Liver (tissue), 9 donors: ENCODE data around the gene SCAF1. TPM values are rescaled to one million over a fixed set of nuclear protein-coding genes. Genes with fewer than 3 reads are reported as not detected.

ENCODE experiments used
- DNase-seq: peaks from one replicate; pipeline ENCODE4 v3.0.0-alpha.2; 2017; ENCODE audit warnings: low spot score
- H3K27ac ChIP-seq, 2 donors: one replicate each; pipeline ENCODE4 v1.7.0; 2013; ENCODE audit warnings: inconsistent platforms in 2 of 2, low read length in 2 of 2, control low read depth in 1 of 2, low read depth in 1 of 2, mild to moderate bottlenecking in 1 of 2
- H3K27me3 ChIP-seq, 4 donors: one replicate each; pipeline versions ENCODE4 v1.6.1 to v1.7.0; 2013; ENCODE audit warnings: low read length in 3 of 4, inconsistent platforms in 1 of 4, mild to moderate bottlenecking in 1 of 4, moderate library complexity in 1 of 4; ENCODE audit not compliant: control insufficient read depth in 4 of 4, insufficient read depth in 4 of 4
- H3K36me3 ChIP-seq, 4 donors: one replicate each; pipeline versions ENCODE4 v1.6.1 to v1.7.0; 2013; ENCODE audit warnings: low read length in 3 of 4, mild to moderate bottlenecking in 3 of 4, low read depth in 1 of 4, moderate library complexity in 1 of 4; ENCODE audit not compliant: control insufficient read depth in 4 of 4, insufficient read depth in 3 of 4
- H3K4me1 ChIP-seq, 4 donors: one replicate each; pipeline versions ENCODE4 v1.6.1 to v1.7.0; 2013; ENCODE audit warnings: low read length in 3 of 4, mild to moderate bottlenecking in 3 of 4, moderate library complexity in 1 of 4; ENCODE audit not compliant: control insufficient read depth in 4 of 4, insufficient read depth in 4 of 4
- H3K4me3 ChIP-seq, 3 donors: one replicate each; pipeline versions ENCODE4 v1.6.1 to v1.7.0; 2013; ENCODE audit warnings: low read length in 3 of 3, control low read depth in 1 of 3, low read depth in 1 of 3, mild to moderate bottlenecking in 1 of 3
- H3K9ac ChIP-seq, 2 donors: one replicate each; pipeline ENCODE4 v1.7.0; 2013; ENCODE audit warnings: low read length in 2 of 2, mild to moderate bottlenecking in 2 of 2, moderate library complexity in 2 of 2, control low read depth in 1 of 2, low read depth in 1 of 2
- H3K9me3 ChIP-seq, 4 donors: one replicate each; pipeline versions ENCODE4 v1.6.1 to v1.7.0; 2013; ENCODE audit warnings: low read length in 3 of 4; ENCODE audit not compliant: control insufficient read depth in 4 of 4
- EGR1 ChIP-seq, 2 donors: IDR thresholded peaks; 2 replicates each; pipeline ENCODE4 v1.6.1; 2016 to 2018; ENCODE audit warnings: antibody characterized with exemption in 2 of 2, low read depth in 2 of 2
- FOXA1 ChIP-seq: IDR thresholded peaks from 2 replicates; pipeline ENCODE4 v1.6.1; 2016; ENCODE audit warnings: antibody characterized with exemption
- FOXA2 ChIP-seq: IDR thresholded peaks from 2 replicates; pipeline ENCODE4 v1.6.1; 2016; ENCODE audit warnings: antibody characterized with exemption
- GABPA ChIP-seq, 2 donors: IDR thresholded peaks in 1 of 2; conservative IDR thresholded peaks in 1 of 2; 2 replicates each; pipeline ENCODE4 v1.6.1; 2016; ENCODE audit warnings: antibody characterized with exemption in 2 of 2, mild to moderate bottlenecking in 1 of 2, moderate library complexity in 1 of 2
- HNF4A ChIP-seq, 2 donors: conservative IDR thresholded peaks; 2 replicates each; pipeline ENCODE4 v1.6.1; 2016; ENCODE audit warnings: antibody characterized with exemption in 2 of 2, mild to moderate bottlenecking in 2 of 2
- HNF4G ChIP-seq: IDR thresholded peaks from 2 replicates; pipeline ENCODE4 v1.6.1; 2016; ENCODE audit warnings: antibody characterized with exemption
- JUND ChIP-seq, 2 donors: IDR thresholded peaks; 2 replicates each; pipeline ENCODE4 v1.6.1; 2016; ENCODE audit warnings: antibody characterized with exemption in 2 of 2
- MAX ChIP-seq: IDR thresholded peaks from 2 replicates; pipeline ENCODE4 v1.6.1; 2016; ENCODE audit warnings: antibody characterized with exemption
- NR2F2 ChIP-seq: IDR thresholded peaks from 2 replicates; pipeline ENCODE4 v1.6.1; 2016; ENCODE audit warnings: antibody characterized with exemption
- RAD21 ChIP-seq, 2 donors: IDR thresholded peaks; 2 replicates each; pipeline ENCODE4 v1.6.1; 2016; ENCODE audit warnings: antibody characterized with exemption in 2 of 2, mild to moderate bottlenecking in 2 of 2
- RXRA ChIP-seq, 2 donors: IDR thresholded peaks; 2 replicates each; pipeline ENCODE4 v1.6.1; 2017 to 2018; ENCODE audit warnings: antibody characterized with exemption in 2 of 2, mild to moderate bottlenecking in 1 of 2
- SP1 ChIP-seq: IDR thresholded peaks from 2 replicates; pipeline ENCODE4 v1.6.1; 2018; ENCODE audit warnings: antibody characterized with exemption, mild to moderate bottlenecking
- TAF1 ChIP-seq: conservative IDR thresholded peaks from 2 replicates; pipeline ENCODE4 v1.6.1; 2016; ENCODE audit warnings: antibody characterized with exemption, mild to moderate bottlenecking
- YY1 ChIP-seq: IDR thresholded peaks from 2 replicates; pipeline ENCODE4 v1.6.1; 2016; ENCODE audit warnings: antibody characterized with exemption, mild to moderate bottlenecking
- WGBS: extraction: QIAGEN DNeasy Blood & Tissue Kit; methylation state at CpG from one replicate; pipeline ENCODE4 v1.1.7; 2013; 5-methylcytosine and 5-hydroxymethylcytosine counted together
- polyA plus RNA-seq, 2 donors: library from polyadenylated mRNA; stranded (reverse) in 1 of 2; unstranded in 1 of 2; fragments of 200-250 nt in 1 of 2; fragments of >200 nt in 1 of 2; fragmentation: Nextera tagmentation in 1 of 2; extraction: Ambion mirVana in 1 of 2; gene quantifications; one replicate each; pipeline versions ENCODE4 v1.2.1 to v1.2.3, GENCODE V29; 2013 to 2015
- total RNA-seq, 2 donors: library from RNA; depleted of rRNA; stranded (reverse); fragments of >200 nt; gene quantifications; one replicate each; pipeline ENCODE4 v1.2.3, GENCODE V29; 2014
- TF ChIP-seq, protein P1 (sequence below): fragments of 150-350 bp; IDR thresholded peaks from 2 replicates; pipeline ENCODE4 v1.5.1; 2017; ENCODE audit warnings: improper control_type of control experiment, low read depth, low read length; ENCODE audit not compliant: missing input control
- TF ChIP-seq, protein P2 (sequence below): IDR thresholded peaks from 2 replicates; pipeline ENCODE4 v1.6.1; 2016; ENCODE audit warnings: antibody characterized with exemption
- TF ChIP-seq, protein P3 (sequence below): IDR thresholded peaks from 2 replicates; pipeline ENCODE4 v1.6.1; 2016; ENCODE audit warnings: antibody characterized with exemption
- TF ChIP-seq, protein P4 (sequence below): IDR thresholded peaks from 2 replicates; pipeline ENCODE4 v1.6.1; 2016; ENCODE audit warnings: antibody characterized with exemption, mild to moderate bottlenecking
- donor health status: healthy.
- donor health status: healthy.
- donor health status: healthy.
- donor health status: healthy.
- donor health status: healthy.

Gene SCAF1
- total and polyA plus RNA-seq, 4 donors: 4.6 to 17.6 (median 9.9) TPM

DNA sequence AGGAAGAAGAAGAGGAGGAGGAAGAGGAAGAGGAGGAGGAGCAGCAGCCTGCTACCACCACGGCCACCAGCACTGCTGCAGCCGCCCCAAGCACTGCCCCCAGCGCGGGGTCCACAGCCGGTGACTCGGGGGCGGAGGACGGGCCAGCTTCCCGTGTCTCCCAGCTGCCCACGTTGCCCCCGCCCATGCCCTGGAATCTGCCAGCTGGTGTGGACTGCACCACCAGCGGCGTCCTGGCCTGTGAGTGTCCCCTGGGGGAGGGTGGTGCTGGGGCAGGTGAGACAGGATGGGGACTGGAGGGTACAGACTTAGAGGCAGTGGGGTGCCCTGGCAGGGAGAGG lies 11.4 kb downstream of the SCAF1 start:
- Histone ChIP-seq H3K27me3 (no peaks in the 10 kb centered on the region), H3K4me3 (no peak overlapping the region), H3K9me3 (no peaks in the 10 kb centered on the region), H3K27ac (no peak overlapping the region), H3K36me3 (peaks cover 31 to 77% (median 42%) of the 10 kb centered on the region in 4 donors), H3K9ac (no peak overlapping the region), H3K4me1 (no peaks in the 10 kb centered on the region)
- WGBS: 94% methylated on average over 13 of the region's 13 CpGs
- DNase-seq: no peak
- TF ChIP-seq MAX (no peak), TAF1 (no peak), NR2F2 (no peak), FOXA1 (no peak), HNF4A (conservative IDR thresholded peaks at IDR 0.05) (no peak)
- TF ChIP-seq, protein P1, sequence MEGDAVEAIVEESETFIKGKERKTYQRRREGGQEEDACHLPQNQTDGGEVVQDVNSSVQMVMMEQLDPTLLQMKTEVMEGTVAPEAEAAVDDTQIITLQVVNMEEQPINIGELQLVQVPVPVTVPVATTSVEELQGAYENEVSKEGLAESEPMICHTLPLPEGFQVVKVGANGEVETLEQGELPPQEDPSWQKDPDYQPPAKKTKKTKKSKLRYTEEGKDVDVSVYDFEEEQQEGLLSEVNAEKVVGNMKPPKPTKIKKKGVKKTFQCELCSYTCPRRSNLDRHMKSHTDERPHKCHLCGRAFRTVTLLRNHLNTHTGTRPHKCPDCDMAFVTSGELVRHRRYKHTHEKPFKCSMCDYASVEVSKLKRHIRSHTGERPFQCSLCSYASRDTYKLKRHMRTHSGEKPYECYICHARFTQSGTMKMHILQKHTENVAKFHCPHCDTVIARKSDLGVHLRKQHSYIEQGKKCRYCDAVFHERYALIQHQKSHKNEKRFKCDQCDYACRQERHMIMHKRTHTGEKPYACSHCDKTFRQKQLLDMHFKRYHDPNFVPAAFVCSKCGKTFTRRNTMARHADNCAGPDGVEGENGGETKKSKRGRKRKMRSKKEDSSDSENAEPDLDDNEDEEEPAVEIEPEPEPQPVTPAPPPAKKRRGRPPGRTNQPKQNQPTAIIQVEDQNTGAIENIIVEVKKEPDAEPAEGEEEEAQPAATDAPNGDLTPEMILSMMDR: no peak

DNA sequence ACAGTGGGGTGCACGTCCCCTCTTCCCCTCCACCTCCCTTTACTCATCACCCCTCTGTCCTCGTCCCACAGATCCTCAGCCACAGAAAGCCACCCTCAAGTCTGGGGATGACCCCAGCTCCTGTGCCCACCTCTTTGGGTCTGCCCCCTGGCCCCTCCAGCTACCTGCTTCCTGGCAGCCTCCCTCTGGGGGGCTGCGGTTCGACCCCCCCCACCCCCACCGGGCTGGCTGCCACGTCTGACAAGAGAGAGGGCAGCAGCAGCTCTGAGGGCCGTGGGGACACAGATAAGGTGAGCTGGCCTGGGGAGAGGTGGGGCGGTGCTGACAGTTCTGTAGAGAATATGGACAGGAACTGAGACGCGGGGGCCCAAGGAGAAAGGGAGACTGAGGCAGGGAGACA lies 12.6 kb downstream of the SCAF1 start:
- no peaks in the 10 kb centered on the region for H3K4me1 ChIP-seq
- DNase-seq: no peak
- H3K9ac ChIP-seq: no peak overlapping the region
- no peak overlapping the region for H3K27ac ChIP-seq
- H3K27me3 ChIP-seq: no peaks in the 10 kb centered on the region
- no peak overlapping the region for H3K4me3 ChIP-seq
- peaks cover 31 to 82% (median 49%) of the 10 kb centered on the region in 4 donors for H3K36me3 ChIP-seq
- no peak for TF ChIP-seq JUND (IDR thresholded peaks at IDR 0.05)
- TF ChIP-seq SP1: no peak
- TF ChIP-seq, protein P1: no peak
- no peak for TF ChIP-seq FOXA1
- no peak for TF ChIP-seq YY1
- no peak for TF ChIP-seq MAX
- no peak for TF ChIP-seq GABPA (IDR thresholded peaks at IDR 0.05 in 1 of 2, conservative IDR thresholded peaks at IDR 0.05 in 1 of 2)
- TF ChIP-seq RAD21 (IDR thresholded peaks at IDR 0.05): no peak
- TF ChIP-seq TAF1: no peak
- no peak for TF ChIP-seq RXRA (IDR thresholded peaks at IDR 0.05)
- no peak for TF ChIP-seq FOXA2
- TF ChIP-seq, protein P2, sequence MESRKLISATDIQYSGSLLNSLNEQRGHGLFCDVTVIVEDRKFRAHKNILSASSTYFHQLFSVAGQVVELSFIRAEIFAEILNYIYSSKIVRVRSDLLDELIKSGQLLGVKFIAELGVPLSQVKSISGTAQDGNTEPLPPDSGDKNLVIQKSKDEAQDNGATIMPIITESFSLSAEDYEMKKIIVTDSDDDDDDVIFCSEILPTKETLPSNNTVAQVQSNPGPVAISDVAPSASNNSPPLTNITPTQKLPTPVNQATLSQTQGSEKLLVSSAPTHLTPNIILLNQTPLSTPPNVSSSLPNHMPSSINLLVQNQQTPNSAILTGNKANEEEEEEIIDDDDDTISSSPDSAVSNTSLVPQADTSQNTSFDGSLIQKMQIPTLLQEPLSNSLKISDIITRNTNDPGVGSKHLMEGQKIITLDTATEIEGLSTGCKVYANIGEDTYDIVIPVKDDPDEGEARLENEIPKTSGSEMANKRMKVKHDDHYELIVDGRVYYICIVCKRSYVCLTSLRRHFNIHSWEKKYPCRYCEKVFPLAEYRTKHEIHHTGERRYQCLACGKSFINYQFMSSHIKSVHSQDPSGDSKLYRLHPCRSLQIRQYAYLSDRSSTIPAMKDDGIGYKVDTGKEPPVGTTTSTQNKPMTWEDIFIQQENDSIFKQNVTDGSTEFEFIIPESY: no peak
- TF ChIP-seq, protein P3, sequence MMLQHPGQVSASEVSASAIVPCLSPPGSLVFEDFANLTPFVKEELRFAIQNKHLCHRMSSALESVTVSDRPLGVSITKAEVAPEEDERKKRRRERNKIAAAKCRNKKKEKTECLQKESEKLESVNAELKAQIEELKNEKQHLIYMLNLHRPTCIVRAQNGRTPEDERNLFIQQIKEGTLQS: no peak
- no peak for TF ChIP-seq HNF4A (conservative IDR thresholded peaks at IDR 0.05)
- TF ChIP-seq HNF4G: no peak
- TF ChIP-seq, protein P4, sequence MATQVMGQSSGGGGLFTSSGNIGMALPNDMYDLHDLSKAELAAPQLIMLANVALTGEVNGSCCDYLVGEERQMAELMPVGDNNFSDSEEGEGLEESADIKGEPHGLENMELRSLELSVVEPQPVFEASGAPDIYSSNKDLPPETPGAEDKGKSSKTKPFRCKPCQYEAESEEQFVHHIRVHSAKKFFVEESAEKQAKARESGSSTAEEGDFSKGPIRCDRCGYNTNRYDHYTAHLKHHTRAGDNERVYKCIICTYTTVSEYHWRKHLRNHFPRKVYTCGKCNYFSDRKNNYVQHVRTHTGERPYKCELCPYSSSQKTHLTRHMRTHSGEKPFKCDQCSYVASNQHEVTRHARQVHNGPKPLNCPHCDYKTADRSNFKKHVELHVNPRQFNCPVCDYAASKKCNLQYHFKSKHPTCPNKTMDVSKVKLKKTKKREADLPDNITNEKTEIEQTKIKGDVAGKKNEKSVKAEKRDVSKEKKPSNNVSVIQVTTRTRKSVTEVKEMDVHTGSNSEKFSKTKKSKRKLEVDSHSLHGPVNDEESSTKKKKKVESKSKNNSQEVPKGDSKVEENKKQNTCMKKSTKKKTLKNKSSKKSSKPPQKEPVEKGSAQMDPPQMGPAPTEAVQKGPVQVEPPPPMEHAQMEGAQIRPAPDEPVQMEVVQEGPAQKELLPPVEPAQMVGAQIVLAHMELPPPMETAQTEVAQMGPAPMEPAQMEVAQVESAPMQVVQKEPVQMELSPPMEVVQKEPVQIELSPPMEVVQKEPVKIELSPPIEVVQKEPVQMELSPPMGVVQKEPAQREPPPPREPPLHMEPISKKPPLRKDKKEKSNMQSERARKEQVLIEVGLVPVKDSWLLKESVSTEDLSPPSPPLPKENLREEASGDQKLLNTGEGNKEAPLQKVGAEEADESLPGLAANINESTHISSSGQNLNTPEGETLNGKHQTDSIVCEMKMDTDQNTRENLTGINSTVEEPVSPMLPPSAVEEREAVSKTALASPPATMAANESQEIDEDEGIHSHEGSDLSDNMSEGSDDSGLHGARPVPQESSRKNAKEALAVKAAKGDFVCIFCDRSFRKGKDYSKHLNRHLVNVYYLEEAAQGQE: no peak
- TF ChIP-seq EGR1 (IDR thresholded peaks at IDR 0.05; ENCODE audit: low read depth in 2 of 2): no peak
- no peaks in the 10 kb centered on the region for H3K9me3 ChIP-seq
- 89% methylated on average over 10 of the region's 10 CpGs for WGBS
